NOMO-1 treated with DMSO at 0.1 percent for 48 hours (cell line): ENCODE measurements around the gene CLSTN2.

Experiments used
- DNase-seq: peaks from one replicate; lab custom pipeline; 2025; ENCODE audit not compliant: unreplicated experiment; lab: John Stamatoyannopoulos, UW

The CLSTN2 gene

GRCh38 chr3:140004271-140004670, 69.3 kb downstream of the CLSTN2 start:
- no peak for DNase-seq

GRCh38 chr3:140006331-140006730, 71.3 kb downstream of the CLSTN2 start:
- DNase-seq = no peak

GRCh38 chr3:140007081-140007480, 72.1 kb downstream of the CLSTN2 start:
- no peak for DNase-seq

GRCh38 chr3:140007911-140008869, 73.2 kb downstream of the CLSTN2 start:
- DNase-seq = no peak

- no peak for DNase-seq
These were observed 75.4 kb downstream of the CLSTN2 start for GRCh38 chr3:140010391-140010790.

GRCh38 chr3:140011086-140011485, 76.1 kb downstream of the CLSTN2 start:
- DNase-seq = no peak

GRCh38 chr3:140011611-140012277, 76.8 kb downstream of the CLSTN2 start:
- no peak for DNase-seq

GRCh38 chr3:140013220-140013619, 78.2 kb downstream of the CLSTN2 start:
- DNase-seq = no peak

GRCh38 chr3:140014831-140015495, 80.0 kb downstream of the CLSTN2 start:
- DNase-seq = no peak

- DNase-seq = no peak
These were observed 80.8 kb downstream of the CLSTN2 start for GRCh38 chr3:140015741-140016140.

GRCh38 chr3:140018556-140018955, 83.6 kb downstream of the CLSTN2 start:
- DNase-seq = no peak

GRCh38 chr3:140019946-140020345, 85.0 kb downstream of the CLSTN2 start:
- DNase-seq = no peak

- DNase-seq = no peak
These were observed 85.6 kb downstream of the CLSTN2 start for GRCh38 chr3:140020541-140020940.

- no peak for DNase-seq
These were observed 86.3 kb downstream of the CLSTN2 start for GRCh38 chr3:140021269-140021668.

- no peak for DNase-seq
These were observed 87.2 kb downstream of the CLSTN2 start for GRCh38 chr3:140022066-140022770.

- DNase-seq = no peak
These were observed 88.9 kb downstream of the CLSTN2 start for GRCh38 chr3:140023616-140024530.

- no peak for DNase-seq
These were observed 96.2 kb downstream of the CLSTN2 start for GRCh38 chr3:140031170-140031569.

GRCh38 chr3:140034058-140034457, 99.1 kb downstream of the CLSTN2 start:
- DNase-seq = no peak

- DNase-seq = no peak
These were observed 100.9 kb downstream of the CLSTN2 start for GRCh38 chr3:140035871-140036270.

- no peak for DNase-seq
These were observed 115.4 kb downstream of the CLSTN2 start for GRCh38 chr3:140050396-140050795.
